ENCODE data around the gene VTI1B.
A peak's percentile ranks its signal among the peaks of the same experiment; 100 is the strongest.
"Not testable (repeated sequence)": the region's sequence is repeated elsewhere in the genome, so short reads cannot be mapped to it uniquely, and the experiment has no call there.

VTI1B gene

GRCh38 chr14:67710209-67710608, 35.8 kb upstream of the VTI1B start:
- no peak for DNase-seq (ENCODE audit: low spot score)
- ChIA-PET CTCF (interaction anchor here (1.1 kb wide), 1 partner anchor 35 kb away, joined by 3 read pairs; no protein-coding TSS in a partner anchor), POLR2A (ENCODE audit: low non-redundant PET) (no interaction called here)
- TF ChIP-seq CTCF (conservative IDR thresholded peaks at IDR 0.05; ENCODE audit: low read depth), result no peak
- no peak overlapping the region for H3K27ac ChIP-seq

- POLR2A ChIA-PET (ENCODE audit: low non-redundant PET); H3K27ac ChIP-seq: not testable (repeated sequence)
- CTCF ChIA-PET, result interaction anchor here (0.6 to 1.1 kb wide), 2 partner anchors 15 to 34 kb away, joined by 3 read pairs; no protein-coding TSS in a partner anchor
These were observed 35.4 kb upstream of the VTI1B start for GRCh38 chr14:67709796-67710195.

DNA sequence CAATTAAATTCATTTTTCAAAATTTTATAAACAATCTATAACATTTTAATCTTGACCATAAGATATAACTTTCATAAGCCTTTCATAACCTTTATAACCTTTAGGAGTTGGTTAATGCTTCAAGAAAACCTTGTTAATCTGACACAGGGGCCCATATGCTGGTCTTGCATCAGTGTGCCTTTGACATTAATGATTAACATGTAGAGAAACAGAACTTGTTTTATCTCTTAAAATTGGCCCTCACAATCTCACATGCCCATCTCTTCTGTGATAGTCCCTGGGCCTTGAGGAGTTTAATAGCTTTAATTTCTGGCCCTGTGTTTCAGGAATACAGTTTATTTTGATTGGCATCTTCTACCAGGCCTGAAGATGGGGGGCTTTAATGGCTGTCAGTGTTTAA, 34.9 kb upstream of the VTI1B start:
- H3K27ac ChIP-seq; POLR2A ChIA-PET (ENCODE audit: low non-redundant PET); DNase-seq (ENCODE audit: low spot score): not testable (repeated sequence)
- CTCF ChIA-PET, result interaction anchor here (0.6 to 1.1 kb wide), 2 partner anchors 15 to 34 kb away, joined by 3 read pairs; no protein-coding TSS in a partner anchor

More at GRCh38 chr14:67709796-67710195, 35.4 kb upstream of the VTI1B start:
- DNase-seq (ENCODE audit: low spot score), result not testable (repeated sequence)

DNA sequence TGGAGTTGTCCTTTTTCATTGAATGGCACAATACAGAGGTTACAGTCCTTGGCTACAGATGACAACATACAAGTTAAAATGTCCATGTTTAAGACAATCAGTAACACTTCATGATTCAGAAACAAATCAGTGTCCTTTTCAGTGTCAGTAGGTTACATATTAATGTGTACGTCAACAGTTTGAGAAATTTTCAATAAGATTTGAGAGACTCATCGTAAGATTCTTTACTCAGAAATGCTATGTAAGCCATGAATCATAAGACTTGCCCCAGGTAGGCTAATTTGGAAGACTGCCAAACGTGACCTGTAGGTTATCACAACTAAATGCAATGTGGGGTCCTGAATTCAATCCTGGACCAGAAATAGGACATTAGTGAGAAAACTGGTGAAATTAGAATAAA, 30.8 kb upstream of the VTI1B start:
- POLR2A ChIA-PET (ENCODE audit: low non-redundant PET), result no interaction called here
- CTCF ChIA-PET, result interaction anchor here (0.6 to 2.2 kb wide), 16 partner anchors 10 to 278 kb away, joined by 3 to 44 read pairs (median 7); partner anchors contain the start of genes ARG2, PIGH and RDH11
- DNase-seq (ENCODE audit: low spot score), result peak; percentile 70
- H3K27ac ChIP-seq, result no peak overlapping the region
- TF ChIP-seq CTCF (conservative IDR thresholded peaks at IDR 0.05; ENCODE audit: low read depth), result no peak

DNA sequence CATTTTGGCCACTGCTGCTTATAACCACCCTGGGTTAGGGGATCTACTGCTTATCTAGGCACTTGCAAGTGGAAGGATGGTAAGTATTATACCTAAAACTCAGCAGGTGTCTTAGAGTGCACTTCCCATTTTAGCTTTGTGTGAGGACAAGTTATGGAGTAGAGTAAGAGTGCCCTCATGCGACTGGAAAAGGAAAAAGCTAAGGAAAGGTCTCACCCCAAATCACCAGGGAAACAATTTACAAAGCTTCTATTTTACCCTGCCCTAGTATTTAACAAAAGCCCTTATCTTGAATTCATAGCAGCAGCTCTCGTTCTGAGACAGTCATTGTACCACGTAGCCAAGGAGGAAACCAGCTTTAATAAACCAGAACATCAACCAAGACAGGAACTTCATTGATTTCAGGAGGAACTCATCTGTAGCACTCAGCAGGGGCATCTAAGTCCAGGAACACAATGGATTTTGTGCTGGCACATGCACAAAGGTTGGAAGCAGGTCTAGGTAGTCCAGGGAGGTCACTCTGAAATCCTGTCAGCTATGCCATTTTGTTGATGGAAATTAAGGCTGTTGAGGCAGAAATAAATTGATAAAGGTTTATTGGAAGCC, 30.2 kb upstream of the VTI1B start:
- ChIA-PET CTCF (interaction anchor here (0.5 to 2.2 kb wide), 33 partner anchors 9 to 277 kb away, joined by 3 to 44 read pairs (median 5); partner anchors contain the start of genes ARG2, PIGH and RDH11), POLR2A (ENCODE audit: low non-redundant PET) (interaction anchor here (1.0 kb wide), 1 partner anchor 121 kb away, joined by 4 read pairs; no protein-coding TSS in a partner anchor)
- H3K27ac ChIP-seq, result no peak overlapping the region
- peak; percentile 84 for TF ChIP-seq CTCF (conservative IDR thresholded peaks at IDR 0.05; ENCODE audit: low read depth)
- DNase-seq (ENCODE audit: low spot score), result peak; percentile 69

DNA sequence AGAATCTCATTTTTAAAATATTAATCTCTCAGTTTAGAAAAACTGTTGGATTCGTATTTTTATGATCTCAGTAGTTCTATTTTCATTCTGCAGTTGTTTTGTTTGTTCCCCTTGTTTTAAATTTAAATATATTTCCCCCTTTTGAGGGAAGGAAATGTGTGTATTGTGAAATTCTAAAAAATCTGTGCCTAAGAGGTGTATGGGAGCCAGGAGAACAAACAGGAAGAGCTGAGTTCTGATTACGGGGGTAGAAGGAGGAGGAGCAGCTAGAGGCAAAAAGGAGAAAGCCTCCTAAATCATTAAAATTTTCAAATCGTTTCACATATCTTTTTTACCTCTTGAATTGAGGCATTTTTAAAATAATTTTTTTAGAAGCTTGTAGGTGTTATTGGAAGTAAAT, 29.6 kb upstream of the VTI1B start:
- CTCF ChIA-PET, result interaction anchor here (0.6 to 2.2 kb wide), 29 partner anchors 9 to 277 kb away, joined by 3 to 44 read pairs (median 6); partner anchors contain the start of genes ARG2, PIGH and RDH11

GRCh38 chr14:67701492-67701891, 27.1 kb upstream of the VTI1B start, which contains the start of gene RDH12:
RDH12 (plus strand) TSS chr14:67701886; CDS start chr14:67722643, 20,757 bp downstream.
- POLR2A ChIA-PET (ENCODE audit: low non-redundant PET); DNase-seq (ENCODE audit: low spot score): not testable (repeated sequence)
- CTCF ChIA-PET, result interaction anchor here (0.8 to 1.2 kb wide), 3 partner anchors 11 to 175 kb away, joined by 3 read pairs; partner anchors contain the start of gene PIGH
- H3K27ac ChIP-seq, result peak within 1 kb of the TSS; percentile 30; the same call in 1 of the 2 replicates

More for the DNA sequence above, 29.6 kb upstream of the VTI1B start:
- no peak for DNase-seq (ENCODE audit: low spot score)
- POLR2A ChIA-PET (ENCODE audit: low non-redundant PET), result interaction anchor here (1.0 kb wide), 1 partner anchor 120 kb away, joined by 4 read pairs; no protein-coding TSS in a partner anchor
- no peak for TF ChIP-seq CTCF (conservative IDR thresholded peaks at IDR 0.05; ENCODE audit: low read depth)
- no peak overlapping the region for H3K27ac ChIP-seq

DNA sequence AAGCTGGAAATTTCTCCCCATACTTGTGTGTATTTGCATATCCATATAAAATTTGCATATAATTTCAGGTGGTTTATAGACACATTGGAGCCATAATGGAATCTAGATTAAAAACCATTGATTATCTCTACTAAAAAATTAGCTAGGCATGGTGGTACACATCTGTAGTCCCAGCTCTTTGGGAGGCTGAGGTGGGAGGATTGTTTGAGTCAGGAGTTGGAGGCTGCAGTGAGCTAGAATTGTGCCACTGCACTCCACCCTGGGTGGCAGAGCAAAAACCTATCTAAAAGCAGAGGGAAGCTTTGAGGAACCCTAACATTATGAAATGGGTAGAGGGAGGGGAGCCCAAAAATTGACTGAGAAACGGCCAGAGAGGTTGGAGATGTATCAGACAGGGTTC, 23.7 kb upstream of the VTI1B start:
- POLR2A ChIA-PET (ENCODE audit: low non-redundant PET), result no interaction called here
- DNase-seq (ENCODE audit: low spot score), result no peak
- TF ChIP-seq CTCF (conservative IDR thresholded peaks at IDR 0.05; ENCODE audit: low read depth), result no peak
- H3K27ac ChIP-seq, result no peak overlapping the region
- CTCF ChIA-PET, result no interaction called here

Measured in RWPE1 (cell line).